NCI-H1105 (cell line): Measurements from ENCODE around the gene ERFE.

Experiments used
- DNase-seq: peaks from one replicate; lab custom pipeline; 2025; lab: John Stamatoyannopoulos, UW

ERFE gene

DNA sequence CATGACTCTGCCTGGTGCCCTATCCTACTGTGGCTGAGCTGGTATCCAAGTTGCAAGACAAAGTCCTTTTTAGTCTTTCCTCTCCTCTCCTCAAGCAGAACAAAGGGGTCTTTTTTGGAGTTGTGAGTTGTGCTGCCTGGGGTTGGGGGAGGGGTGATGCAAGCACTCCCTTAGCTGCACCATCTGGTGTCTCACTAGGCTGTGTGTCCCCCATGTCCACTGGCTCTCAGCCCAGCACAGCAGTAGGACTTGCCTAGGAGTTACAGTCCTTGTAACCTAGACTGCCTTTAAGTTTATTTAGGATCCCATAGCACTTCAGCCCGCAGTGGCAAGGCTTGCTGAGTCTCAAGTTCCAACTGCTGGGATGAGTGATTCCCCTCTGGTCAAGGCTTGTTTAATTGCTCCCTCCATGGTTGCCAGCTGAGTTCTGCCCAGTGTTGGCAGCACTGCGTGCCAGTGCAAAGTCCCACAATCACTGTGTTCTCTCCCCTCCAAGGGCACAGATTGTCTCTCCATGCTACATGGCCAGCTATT lies 57.9 kb downstream of the ERFE start:
- no peak for DNase-seq
